HL-60 (cell line): ENCODE measurements around the gene MAGEB6.

Experiments used
- DNase-seq, 2 experiments: peaks; one replicate each; pipeline ENCODE4 v3.0.0-alpha.2; 2010 to 2020; ENCODE audit warnings: low read depth in 1 of 2, low spot score in 1 of 2
- H3K27ac ChIP-seq: fragments of 250-450 bp; sonication (Bioruptor Pico); replicated peaks from 2 replicates; pipeline ENCODE4 v1.5.1; 2020; ENCODE audit warnings: mild to moderate bottlenecking, moderate library complexity
- H3K27me3 ChIP-seq: fragments of 250-450 bp; sonication (Bioruptor Pico); 2 replicates; pipeline ENCODE4 v1.5.1; 2021; ENCODE audit warnings: mild to moderate bottlenecking, moderate library complexity; ENCODE audit not compliant: insufficient read depth, poor library complexity, severe bottlenecking
- H3K4me3 ChIP-seq: replicated peaks from 2 replicates; pipeline ENCODE4 v1.5.1; 2011; ENCODE audit warnings: mild to moderate bottlenecking, control low read depth, low read length; ENCODE audit not compliant: insufficient read depth
- GABPA ChIP-seq: IDR thresholded peaks from 2 replicates; pipeline ENCODE4 v1.6.1; 2012; ENCODE audit warnings: low read depth
- POLR2AphosphoS5 ChIP-seq: IDR thresholded peaks from 2 replicates; pipeline ENCODE4 v1.6.1; 2012; ENCODE audit warnings: low read depth
- SPI1 ChIP-seq: IDR thresholded peaks from 2 replicates; pipeline ENCODE4 v1.6.1; 2012; ENCODE audit warnings: low read depth, mild to moderate bottlenecking, borderline replicate concordance
- long read RNA-seq: library from polyadenylated mRNA; unstranded; transcript quantifications from one replicate; pipeline ENCODE4 v2.0.0, GENCODE V29; 2020
- TF ChIP-seq, protein P1 (sequence below): IDR thresholded peaks from one replicate; pipeline ENCODE4 v1.5.1; 2011; ENCODE audit warnings: low read length, control low read depth, inconsistent platforms; ENCODE audit not compliant: insufficient read depth
- TF ChIP-seq, protein P2 (sequence below): IDR thresholded peaks from 2 replicates; pipeline ENCODE4 v1.6.1; 2012; ENCODE audit warnings: low read depth; ENCODE audit not compliant: insufficient replicate concordance

Gene MAGEB6
- long read RNA-seq: 0 reads

DNA sequence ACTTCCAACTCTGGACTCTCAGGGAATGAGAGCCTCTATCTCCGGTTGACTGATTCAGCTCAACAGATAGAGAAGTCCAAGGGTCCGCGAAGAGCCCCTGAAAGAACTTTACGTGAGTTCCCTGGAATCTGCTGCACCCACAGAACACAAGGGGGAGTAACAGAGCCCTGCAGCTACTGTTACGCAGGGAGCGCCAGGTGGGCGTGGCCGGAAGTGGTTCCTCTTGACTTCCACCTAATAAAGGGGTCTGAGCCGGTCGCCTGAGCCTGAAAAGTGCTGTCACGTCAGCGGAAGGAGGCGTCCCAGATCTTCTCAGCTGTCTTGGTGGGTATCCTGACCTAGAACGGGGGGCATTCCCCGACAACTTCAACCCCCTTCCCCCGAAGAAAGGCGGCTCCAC is at the start of gene MAGEB6:
MAGEB6 (plus strand) TSS at position 237 of the 400 bp plus-strand sequence. CDS start 1,407 bp downstream, outside the sequence.
- DNase-seq: no peak
- TF ChIP-seq, protein P1, sequence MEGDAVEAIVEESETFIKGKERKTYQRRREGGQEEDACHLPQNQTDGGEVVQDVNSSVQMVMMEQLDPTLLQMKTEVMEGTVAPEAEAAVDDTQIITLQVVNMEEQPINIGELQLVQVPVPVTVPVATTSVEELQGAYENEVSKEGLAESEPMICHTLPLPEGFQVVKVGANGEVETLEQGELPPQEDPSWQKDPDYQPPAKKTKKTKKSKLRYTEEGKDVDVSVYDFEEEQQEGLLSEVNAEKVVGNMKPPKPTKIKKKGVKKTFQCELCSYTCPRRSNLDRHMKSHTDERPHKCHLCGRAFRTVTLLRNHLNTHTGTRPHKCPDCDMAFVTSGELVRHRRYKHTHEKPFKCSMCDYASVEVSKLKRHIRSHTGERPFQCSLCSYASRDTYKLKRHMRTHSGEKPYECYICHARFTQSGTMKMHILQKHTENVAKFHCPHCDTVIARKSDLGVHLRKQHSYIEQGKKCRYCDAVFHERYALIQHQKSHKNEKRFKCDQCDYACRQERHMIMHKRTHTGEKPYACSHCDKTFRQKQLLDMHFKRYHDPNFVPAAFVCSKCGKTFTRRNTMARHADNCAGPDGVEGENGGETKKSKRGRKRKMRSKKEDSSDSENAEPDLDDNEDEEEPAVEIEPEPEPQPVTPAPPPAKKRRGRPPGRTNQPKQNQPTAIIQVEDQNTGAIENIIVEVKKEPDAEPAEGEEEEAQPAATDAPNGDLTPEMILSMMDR: no peak
- TF ChIP-seq, protein P2, sequence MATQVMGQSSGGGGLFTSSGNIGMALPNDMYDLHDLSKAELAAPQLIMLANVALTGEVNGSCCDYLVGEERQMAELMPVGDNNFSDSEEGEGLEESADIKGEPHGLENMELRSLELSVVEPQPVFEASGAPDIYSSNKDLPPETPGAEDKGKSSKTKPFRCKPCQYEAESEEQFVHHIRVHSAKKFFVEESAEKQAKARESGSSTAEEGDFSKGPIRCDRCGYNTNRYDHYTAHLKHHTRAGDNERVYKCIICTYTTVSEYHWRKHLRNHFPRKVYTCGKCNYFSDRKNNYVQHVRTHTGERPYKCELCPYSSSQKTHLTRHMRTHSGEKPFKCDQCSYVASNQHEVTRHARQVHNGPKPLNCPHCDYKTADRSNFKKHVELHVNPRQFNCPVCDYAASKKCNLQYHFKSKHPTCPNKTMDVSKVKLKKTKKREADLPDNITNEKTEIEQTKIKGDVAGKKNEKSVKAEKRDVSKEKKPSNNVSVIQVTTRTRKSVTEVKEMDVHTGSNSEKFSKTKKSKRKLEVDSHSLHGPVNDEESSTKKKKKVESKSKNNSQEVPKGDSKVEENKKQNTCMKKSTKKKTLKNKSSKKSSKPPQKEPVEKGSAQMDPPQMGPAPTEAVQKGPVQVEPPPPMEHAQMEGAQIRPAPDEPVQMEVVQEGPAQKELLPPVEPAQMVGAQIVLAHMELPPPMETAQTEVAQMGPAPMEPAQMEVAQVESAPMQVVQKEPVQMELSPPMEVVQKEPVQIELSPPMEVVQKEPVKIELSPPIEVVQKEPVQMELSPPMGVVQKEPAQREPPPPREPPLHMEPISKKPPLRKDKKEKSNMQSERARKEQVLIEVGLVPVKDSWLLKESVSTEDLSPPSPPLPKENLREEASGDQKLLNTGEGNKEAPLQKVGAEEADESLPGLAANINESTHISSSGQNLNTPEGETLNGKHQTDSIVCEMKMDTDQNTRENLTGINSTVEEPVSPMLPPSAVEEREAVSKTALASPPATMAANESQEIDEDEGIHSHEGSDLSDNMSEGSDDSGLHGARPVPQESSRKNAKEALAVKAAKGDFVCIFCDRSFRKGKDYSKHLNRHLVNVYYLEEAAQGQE: no peak
- no peak for TF ChIP-seq POLR2AphosphoS5
- TF ChIP-seq SPI1: no peak
- TF ChIP-seq GABPA: no peak
- H3K27ac ChIP-seq: no peak within 1 kb of the TSS
- no peak within 1 kb of the TSS for H3K4me3 ChIP-seq
- H3K27me3 ChIP-seq: no peaks in the 10 kb centered on the region

- Histone ChIP-seq H3K27ac (no peak overlapping the region), H3K27me3 (no peaks in the 10 kb centered on the region), H3K4me3 (no peak overlapping the region)
- TF ChIP-seq GABPA (no peak), POLR2AphosphoS5 (no peak), SPI1 (no peak)
- TF ChIP-seq, protein P1: no peak
- TF ChIP-seq, protein P2: no peak
- no peak for DNase-seq
Observed at GRCh38 chrX:26146024-26146423, 46.2 kb upstream of the MAGEB6 start.

DNA sequence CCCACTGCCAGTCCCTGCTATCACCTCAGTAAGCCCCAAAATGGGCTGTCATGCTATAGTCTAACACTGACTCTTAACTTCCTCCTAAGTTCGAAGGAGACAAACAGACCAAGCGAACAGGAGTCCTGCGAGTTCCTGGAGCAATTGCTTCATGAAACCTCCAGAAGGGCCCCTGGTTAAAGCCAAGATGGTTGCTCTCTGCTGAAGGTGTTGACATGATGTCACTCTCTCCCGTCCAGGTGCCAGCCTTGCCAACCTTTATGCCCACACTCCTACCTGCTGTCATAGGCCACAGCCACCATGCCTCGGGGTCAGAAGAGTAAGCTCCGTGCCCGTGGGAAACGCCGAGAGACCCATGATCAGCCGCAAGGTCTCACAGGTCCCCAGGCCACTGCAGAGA is 31.9 kb upstream of the MAGEB6 start, which contains the start of gene MAGEB6B:
MAGEB6B (plus strand) TSS at position 301 of the 400 bp plus-strand sequence; CDS start at position 301, 0 bp downstream.
- Histone ChIP-seq H3K4me3 (no peak within 1 kb of the TSS), H3K27me3 (no peaks in the 10 kb centered on the region), H3K27ac (no peak within 1 kb of the TSS)
- no peak for DNase-seq
- TF ChIP-seq SPI1 (no peak), GABPA (no peak), POLR2AphosphoS5 (no peak)
- TF ChIP-seq, protein P1: no peak
- TF ChIP-seq, protein P2: no peak
